D341Med (cell line): ENCODE data around the gene FIBP.
A peak's percentile ranks its signal among the peaks of the same experiment; 100 is the strongest.

Source experiments
- DNase-seq: peaks from one replicate; pipeline ENCODE4 v3.0.0; 2012; ENCODE audit warnings: low spot score

FIBP gene

DNA sequence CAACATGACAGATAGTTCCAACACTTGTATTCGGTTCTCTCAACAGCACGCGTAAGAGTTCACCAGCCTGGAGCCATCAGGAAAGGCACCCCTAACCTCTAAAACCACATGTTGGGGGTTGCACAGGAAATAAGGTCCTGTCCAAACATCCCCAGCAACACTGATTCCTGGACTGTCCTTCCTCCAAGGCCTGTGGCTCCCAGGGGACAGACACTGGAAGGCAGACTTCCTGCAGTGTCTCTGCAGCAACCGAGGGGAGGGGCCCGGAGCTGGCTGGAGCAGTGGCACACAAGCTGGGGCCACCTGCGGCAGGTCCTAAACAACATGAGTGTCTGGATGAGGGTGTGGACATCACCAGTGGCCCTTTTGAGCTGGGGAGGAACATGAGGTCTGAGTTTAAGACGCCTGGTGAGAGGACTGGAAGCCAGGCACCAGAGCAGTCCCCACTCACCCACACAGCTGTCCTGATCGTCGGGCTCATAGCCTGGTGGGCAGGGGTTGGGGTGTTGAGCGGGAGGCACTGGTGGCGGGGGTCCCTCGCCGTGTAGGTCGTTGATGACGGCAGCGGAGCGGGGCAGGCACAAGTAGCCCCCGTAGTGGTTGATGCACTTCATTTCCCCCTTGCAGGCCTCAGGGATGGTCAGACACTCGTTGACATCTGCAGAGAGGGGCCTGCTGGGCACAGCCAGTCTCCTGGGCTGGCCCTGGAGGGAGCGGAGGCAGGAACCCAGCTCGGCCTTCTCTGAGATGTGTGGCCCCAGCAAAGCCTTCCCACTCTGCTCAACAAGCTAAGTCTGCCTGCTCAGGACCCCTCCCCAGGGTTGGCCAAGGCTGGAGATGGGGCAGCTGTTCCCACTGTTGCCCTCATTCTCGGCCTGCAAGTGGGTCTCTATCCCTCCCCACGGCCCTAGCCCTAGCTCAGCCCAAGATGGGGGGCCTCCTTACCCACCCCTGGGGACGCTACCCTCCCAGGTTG, 17.3 kb downstream of the FIBP start:
- DNase-seq = no peak

GRCh38 chr11:65870307-65870658, 18.0 kb downstream of the FIBP start:
- no peak for DNase-seq

DNA sequence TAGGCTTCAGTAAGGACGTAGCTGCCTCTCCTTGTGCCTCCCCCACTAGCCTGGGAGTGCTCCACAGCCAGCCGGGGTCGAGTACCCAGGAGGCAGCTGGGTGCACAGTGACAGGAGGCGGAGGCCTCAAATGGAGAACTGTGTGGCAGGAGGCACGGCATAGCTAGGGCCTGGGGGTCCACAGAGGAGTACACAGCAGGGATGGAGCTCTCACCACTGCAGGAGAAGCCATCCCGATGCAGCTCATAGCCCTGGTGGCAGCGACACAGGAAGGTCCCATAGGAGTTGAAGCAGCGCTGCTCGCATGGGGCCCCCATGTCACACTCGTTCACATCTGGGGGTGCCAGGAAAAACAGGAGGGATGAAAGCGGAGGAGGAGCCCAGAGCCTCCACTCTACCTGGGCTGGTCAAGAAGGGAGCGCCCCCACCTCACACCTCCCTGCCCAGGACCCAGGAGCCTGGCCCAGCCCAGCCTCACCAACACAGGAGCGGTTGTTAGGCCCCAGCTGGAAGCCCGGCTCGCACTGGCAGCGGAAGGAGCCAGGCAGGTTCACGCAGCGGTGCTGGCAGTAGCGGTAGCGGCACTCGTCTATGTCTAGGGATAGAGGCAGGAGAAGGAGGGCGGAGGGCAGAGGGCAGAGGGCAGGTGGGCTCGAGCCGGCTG, 18.5 kb downstream of the FIBP start:
- DNase-seq = no peak

DNA sequence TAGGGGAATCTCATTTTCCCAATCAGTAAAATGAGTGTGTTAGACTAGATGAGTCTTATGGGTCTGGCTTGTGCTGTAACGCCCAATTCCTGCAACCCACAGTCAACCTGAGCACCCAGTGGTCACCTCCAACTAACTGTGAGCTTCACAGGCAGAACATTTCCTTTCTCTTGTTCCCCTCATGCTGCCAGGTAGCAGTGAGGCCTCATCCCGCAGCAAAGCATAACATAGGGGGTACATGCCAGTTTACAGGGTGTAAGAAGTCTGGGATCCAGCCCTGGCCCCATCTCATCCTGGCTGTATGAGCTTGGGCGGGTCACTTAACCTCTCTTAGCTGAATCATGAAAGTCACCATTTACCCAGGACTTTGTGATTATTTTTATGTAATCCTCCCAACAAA, 19.4 kb downstream of the FIBP start:
- no peak for DNase-seq

GRCh38 chr11:65868076-65868667, 20.1 kb downstream of the FIBP start:
- peak; percentile 59 for DNase-seq

DNA sequence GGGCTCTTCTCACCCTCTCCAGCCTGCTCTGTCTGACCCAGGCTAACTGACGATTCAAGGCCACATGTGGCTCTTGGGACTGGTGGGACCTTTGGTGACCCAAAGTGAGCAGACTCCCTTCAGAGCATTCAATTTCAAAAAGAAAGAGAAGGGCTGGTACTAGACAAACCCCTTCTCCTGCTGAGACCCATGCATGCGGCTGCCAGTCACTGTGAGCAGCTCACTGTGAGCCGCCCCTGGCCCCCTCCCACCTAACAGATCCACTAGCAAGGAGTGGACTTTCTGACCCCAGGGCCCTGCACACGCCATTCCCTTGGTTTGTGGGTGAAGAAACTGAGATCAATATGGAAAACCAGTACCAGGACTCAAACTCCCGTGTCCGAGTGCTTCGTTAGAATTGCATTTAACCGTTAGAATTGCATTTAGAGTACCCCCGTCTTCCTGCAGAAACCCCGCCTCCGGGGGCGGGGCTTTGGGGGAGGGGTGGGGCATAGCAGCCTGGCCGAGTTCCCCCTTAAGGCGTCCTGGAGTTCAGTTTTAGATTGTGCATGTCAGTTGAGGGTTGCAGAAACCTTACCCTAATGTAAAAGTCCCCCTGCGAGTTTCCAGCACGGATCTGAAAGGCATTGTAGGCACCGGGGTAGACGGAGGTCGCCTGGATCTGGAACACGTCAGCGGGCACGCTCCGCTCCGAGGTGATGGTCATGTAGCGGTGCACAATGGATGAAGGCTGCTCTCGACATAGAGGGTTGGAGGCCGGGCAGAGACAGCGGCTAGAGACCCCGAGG, 20.8 kb downstream of the FIBP start:
- no peak for DNase-seq

DNA sequence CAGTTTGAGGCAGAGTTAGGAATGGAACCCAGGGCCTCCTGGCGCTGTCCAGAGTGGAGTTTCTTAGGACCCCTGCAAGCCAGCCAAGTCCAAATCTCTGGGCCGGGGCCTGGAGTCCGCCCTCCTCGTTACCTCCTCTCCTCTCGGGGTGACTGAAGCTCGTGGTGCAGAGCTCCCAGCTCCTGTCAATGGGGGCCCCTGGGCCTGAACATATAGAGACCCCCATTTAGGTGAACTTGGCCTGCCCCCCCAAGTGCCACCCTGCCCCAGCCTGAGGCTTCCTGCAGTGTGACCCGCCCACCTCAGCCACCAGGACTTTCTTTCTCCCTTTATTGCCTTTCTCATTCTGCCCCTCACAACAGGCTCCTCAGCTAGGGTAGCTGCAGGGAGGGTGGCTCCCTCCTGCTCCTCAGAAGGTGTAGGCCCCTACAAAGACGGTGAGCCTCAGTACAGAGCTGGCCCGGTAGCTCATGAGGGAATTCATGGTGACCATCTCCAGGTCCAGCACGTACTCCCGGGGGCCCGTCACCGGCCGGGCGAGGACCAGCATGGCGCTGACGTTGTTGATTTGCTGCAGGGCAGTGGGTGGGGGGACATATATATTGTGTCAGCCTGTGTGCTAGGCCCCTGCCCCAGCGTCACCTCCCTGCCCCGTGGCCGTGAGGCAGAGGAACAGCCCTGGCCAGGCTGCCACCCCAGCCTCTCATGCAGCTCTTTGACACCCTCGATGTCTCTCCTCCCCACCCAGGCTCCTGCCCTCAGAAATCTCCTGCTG, 21.6 kb downstream of the FIBP start:
- DNase-seq = no peak

GRCh38 chr11:65865550-65866172, 22.6 kb downstream of the FIBP start:
- no peak for DNase-seq

DNA sequence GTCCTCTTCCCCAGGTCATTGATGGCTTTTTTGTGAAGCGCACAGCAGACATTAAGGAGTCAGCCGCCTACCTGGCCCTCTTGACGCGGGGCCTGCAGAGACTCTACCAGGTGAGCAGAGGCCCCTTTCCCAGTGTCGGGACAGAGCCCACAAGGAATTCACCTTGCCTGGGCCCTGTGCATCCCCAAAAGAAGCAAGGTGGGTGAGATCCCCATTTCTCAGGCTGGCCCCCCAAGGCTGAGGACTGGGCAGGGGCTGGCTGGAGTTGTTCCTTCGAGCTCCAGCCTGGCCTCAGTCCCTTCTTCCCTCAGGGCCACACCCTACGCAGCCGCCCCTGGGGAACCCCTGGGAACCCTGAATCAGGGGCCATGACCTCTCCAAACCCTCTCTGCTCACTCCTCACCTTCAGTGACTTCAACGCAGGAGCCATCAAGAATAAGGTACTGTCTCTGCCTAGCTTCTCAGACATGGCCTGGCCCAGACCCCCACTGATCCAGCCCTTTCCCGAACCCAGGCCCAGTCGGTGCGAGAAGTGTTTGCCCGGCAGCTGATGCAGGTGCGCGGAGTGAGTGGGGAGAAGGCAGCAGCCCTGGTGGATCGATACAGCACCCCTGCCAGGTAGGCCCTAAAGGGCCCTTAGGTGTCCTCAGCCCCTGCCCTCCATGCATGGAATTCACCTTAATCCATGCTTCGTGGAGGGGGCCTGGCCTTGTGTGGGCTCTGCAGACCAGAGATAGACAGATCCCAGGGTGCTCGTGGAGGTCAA, 23.4 kb downstream of the FIBP start:
- DNase-seq = no peak

DNA sequence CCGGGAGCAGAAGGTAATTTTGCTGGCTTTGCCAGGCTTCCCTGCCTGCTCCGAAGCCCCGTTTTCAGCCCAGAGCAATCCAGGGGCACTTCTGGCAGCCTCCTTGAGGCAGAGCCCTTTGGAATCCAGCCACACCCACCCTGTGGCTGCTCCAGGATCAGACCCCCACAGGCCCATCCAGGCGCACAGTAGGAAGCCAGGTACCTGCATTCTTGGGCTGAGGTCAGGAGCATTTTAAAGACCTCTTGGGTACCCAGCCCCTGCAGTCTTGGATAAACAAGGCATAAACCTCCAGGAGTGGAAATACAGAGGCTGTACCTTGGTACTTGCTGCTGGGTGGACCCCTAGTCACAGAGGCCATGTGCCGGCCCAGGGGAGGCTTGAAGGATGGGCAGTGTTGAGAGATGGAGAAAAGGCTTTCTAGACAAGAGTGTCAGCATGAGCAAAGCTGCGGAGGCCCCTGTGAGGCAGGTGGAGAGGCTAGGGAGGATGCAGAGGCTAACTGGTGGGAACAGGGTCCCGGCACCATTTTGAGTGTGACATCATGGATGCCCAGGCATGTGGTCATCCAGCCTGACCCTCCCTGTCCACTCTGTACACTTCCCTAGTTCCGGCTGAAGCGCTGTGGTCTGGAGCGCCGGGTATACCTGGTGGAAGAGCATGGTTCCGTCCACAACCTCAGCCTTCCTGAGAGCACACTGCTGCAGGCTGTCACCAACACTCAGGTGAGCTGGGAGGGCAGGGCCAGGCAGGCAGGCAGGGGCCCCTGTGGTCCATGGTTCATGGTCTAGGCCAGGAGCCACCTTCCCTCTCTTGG, 24.2 kb downstream of the FIBP start:
- no peak for DNase-seq

DNA sequence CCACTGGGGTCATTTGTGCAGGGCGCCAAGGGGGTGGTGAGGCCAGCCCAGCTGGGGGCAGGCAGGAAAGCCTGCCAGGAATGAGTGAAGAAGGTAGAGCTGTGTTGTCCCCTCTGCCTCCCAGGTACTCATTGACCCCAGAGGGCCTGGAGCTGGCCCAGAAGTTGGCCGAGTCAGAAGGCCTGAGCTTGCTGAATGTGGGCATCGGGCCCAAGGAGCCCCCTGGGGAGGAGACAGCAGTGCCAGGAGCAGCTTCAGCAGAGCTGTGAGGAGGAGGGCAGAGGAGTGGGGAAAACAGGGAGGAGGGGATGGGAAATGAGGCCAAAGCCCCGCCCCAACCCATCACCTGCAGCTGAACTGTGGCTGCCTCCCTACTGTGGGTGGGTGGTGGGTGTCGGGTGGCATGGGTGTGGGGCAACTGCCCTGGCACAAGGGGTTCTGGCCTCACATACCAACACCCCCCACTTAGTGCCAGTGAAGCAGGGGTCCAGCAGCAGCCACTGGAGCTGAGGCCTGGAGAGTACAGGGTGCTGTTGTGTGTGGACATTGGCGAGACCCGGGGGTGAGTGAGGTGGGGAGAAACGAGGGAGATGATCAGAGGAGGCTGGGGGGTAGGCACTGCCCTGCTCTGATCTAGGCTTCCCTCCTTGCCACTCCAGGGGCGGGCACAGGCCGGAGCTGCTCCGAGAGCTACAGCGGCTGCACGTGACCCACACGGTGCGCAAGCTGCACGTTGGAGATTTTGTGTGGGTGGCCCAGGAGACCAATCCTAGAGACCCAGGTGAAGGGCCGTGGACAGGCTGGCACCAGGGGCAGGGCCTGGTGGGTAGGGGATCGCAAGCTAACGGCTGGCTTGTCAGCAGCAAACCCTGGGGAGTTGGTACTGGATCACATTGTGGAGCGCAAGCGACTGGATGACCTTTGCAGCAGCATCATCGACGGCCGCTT, 25.1 kb downstream of the FIBP start:
- DNase-seq = no peak

DNA sequence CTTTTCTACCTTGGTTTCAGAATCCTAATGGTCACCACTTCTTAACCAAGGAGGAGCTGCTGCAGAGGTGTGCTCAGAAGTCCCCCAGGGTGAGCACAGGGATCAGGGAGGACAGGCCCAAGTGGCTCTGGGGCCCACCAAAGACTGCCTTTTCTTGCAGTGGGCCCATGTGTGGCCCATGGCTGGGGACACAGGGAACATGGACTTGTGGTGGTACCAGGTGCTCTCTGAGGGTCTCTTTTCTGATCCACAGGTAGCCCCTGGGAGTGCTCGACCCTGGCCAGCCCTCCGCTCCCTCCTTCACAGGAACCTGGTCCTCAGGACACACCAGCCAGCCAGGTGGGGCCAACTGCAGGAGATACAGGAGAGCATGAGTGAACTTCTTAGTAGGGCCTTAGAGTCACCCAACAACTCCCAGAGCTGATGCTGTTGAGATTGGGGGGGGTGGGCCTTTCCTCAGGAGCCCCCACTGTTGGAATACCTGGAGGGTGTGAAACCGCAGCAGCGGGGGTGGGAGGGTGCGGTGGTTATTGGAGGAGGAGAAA, 26.0 kb downstream of the FIBP start:
- DNase-seq = no peak

- no peak for DNase-seq
These were observed 26.6 kb downstream of the FIBP start for GRCh38 chr11:65861533-65862183.

- no peak for DNase-seq
These were observed 27.1 kb downstream of the FIBP start for GRCh38 chr11:65861165-65861505.

- peak; percentile 89 for DNase-seq
These were observed 27.8 kb downstream of the FIBP start, which contains the start of gene MUS81 for GRCh38 chr11:65860278-65861164. Gene MUS81 (plus strand): TSS chr11:65860433. CDS start chr11:65860754, 321 bp downstream.

DNA sequence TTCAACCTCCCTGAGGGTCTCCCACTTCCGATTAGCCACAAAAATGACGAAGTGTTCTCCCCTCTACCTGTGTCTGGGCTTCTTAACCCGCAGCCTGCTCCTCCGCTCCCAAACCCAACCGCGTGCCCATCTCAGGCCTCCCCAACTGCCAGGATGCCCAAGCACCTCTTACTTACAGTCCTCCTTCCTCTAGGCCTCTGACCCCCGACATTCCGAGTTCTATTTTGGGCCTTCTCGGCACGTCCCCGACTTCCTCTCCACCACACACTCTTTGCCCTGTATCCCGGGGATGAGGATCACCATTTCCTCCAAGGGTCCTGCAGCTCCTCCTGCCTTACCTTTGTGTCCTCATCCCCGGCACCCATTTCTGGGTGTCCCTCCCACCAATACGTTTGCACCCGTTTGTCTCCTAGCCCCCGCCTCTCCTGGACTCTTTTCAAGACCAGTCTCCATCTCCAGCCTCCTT, 28.4 kb downstream of the FIBP start:
- DNase-seq = no peak
